GM12878 (cell line): ENCODE measurements around the gene SUGCT. TPM values are rescaled to one million over a fixed set of nuclear protein-coding genes. Genes with fewer than 3 reads are reported as not detected.

Experiments
- ATAC-seq: fragments of 200-7000 bp; cut with Tn5 transposase; 3 replicates; pipeline ENCODE4 v1.9.1; 2020; ENCODE audit warnings: mild to moderate bottlenecking, moderate library complexity
- BruUV-seq: library from RNA; stranded (reverse); fragments of 400-500 nt; replicated peaks from 2 replicates; lab custom pipeline; 2021; lab: Mats Ljungman, UMichigan
- CTCF ChIA-PET: fragments of 300-600 bp; sonication (Branson Sonifier 250); formaldehyde crosslinking; extraction: SDS; loops from one replicate; lab custom pipeline; 2021; ENCODE audit warnings: inconsistent platforms; lab: Yijun Ruan, JAX
- POLR2A ChIA-PET: fragments of 350-600 bp; formaldehyde crosslinking; extraction: SDS; loops from one replicate; lab custom pipeline; 2021; ENCODE audit warnings: inconsistent platforms; lab: Charles Lee
- RAD21 ChIA-PET: fragments of 300-600 bp; sonication (Branson Sonifier 250); formaldehyde crosslinking; loops from one replicate; lab custom pipeline; 2023; ENCODE audit warnings: antibody characterized with exemption; ENCODE audit not compliant: unreplicated experiment; lab: Charles Lee
- SMC1A ChIA-PET: fragments of 300-600 bp; sonication (Branson Sonifier 250); formaldehyde crosslinking; loops from one replicate; lab custom pipeline; 2023; ENCODE audit not compliant: unreplicated experiment, uncharacterized antibody; lab: Charles Lee
- DNase-seq: peaks from one replicate; pipeline ENCODE4 v3.0.0-alpha.2; 2011; ENCODE audit warnings: low read depth, low spot score
- FAIRE-seq: peaks from 3 replicates; lab custom pipeline; 2011; peaks lifted over from hg19 to GRCh38; lab: Jason Lieb, UNC
- H2AFZ ChIP-seq: 2 replicates; pipeline ENCODE4 v1.6.0; 2011; ENCODE audit warnings: low read depth, low read length, control low read depth; ENCODE audit not compliant: control insufficient read depth
- H3K27ac ChIP-seq: 2 replicates; pipeline ENCODE4 v1.5.1; 2011; ENCODE audit warnings: control low read depth; ENCODE audit not compliant: control insufficient read depth, insufficient read depth
- H3K27me3 ChIP-seq, 2 experiments: replicated peaks in 1 of 2; 2 replicates each; pipeline versions ENCODE4 v1.6.0 to v1.6.1; 2011; ENCODE audit warnings: low read length in 1 of 2; ENCODE audit not compliant: control insufficient read depth in 2 of 2, insufficient read depth in 2 of 2
- H3K36me3 ChIP-seq, 2 experiments: 2 replicates each; pipeline ENCODE4 v1.5.1; 2011; ENCODE audit warnings: low read length in 1 of 2; ENCODE audit not compliant: control insufficient read depth in 2 of 2, insufficient read depth in 2 of 2
- H3K4me1 ChIP-seq: 2 replicates; pipeline ENCODE4 v1.6.1; 2011; ENCODE audit warnings: mild to moderate bottlenecking, low read length, moderate library complexity, mixed read lengths; ENCODE audit not compliant: control insufficient read depth, insufficient read depth
- H3K4me2 ChIP-seq: 2 replicates; pipeline ENCODE4 v1.6.0; 2011; ENCODE audit warnings: control low read depth; ENCODE audit not compliant: control insufficient read depth, insufficient read depth
- H3K4me3 ChIP-seq: fragments of 200-600 bp; sonication (generic); 2 replicates; pipeline ENCODE4 v1.5.1; 2016
- H3K79me2 ChIP-seq: 2 replicates; pipeline ENCODE4 v1.6.0; 2011; ENCODE audit warnings: low read length; ENCODE audit not compliant: control insufficient read depth, insufficient read depth
- H3K9ac ChIP-seq: 2 replicates; pipeline ENCODE4 v1.8.0; 2011; ENCODE audit warnings: low read length, control low read depth, mixed read lengths; ENCODE audit not compliant: control insufficient read depth, insufficient read depth
- H3K9me3 ChIP-seq: replicated peaks from 3 replicates; pipeline ENCODE4 v1.5.1; 2011; ENCODE audit warnings: mild to moderate bottlenecking, low read length; ENCODE audit not compliant: control insufficient read depth, insufficient read depth
- H4K20me1 ChIP-seq: 2 replicates; pipeline ENCODE4 v1.6.0; 2011; ENCODE audit not compliant: control insufficient read depth, insufficient read depth
- CBX3 ChIP-seq: fragments of 200-600 bp; sonication (generic); IDR thresholded peaks from 2 replicates; pipeline ENCODE4 v1.6.1; 2016; ENCODE audit warnings: low read depth, borderline replicate concordance
- FOXM1 ChIP-seq: IDR thresholded peaks from 2 replicates; pipeline ENCODE4 v1.6.1; 2012; ENCODE audit warnings: low read depth, mild to moderate bottlenecking, inconsistent platforms, low read length, moderate library complexity
- HDGF ChIP-seq: fragments of 450-650 bp; IDR thresholded peaks from 2 replicates; pipeline ENCODE4 v1.6.1; 2016; ENCODE audit warnings: antibody characterized with exemption
- IKZF1 ChIP-seq: fragments of 450-650 bp; conservative IDR thresholded peaks from 2 replicates; pipeline ENCODE4 v1.6.1; 2017; ENCODE audit warnings: antibody characterized with exemption, mild to moderate bottlenecking
- MEF2A ChIP-seq: IDR thresholded peaks from 2 replicates; pipeline ENCODE4 v1.6.1; 2011; ENCODE audit warnings: low read depth, mild to moderate bottlenecking, low read length, moderate library complexity; ENCODE audit not compliant: insufficient read depth
- MTA2 ChIP-seq: fragments of 450-650 bp; IDR thresholded peaks from 2 replicates; pipeline ENCODE4 v1.6.1; 2016; ENCODE audit warnings: low read depth, mild to moderate bottlenecking, moderate library complexity
- NR2C1 ChIP-seq: fragments of 450-650 bp; IDR thresholded peaks from 2 replicates; pipeline ENCODE4 v1.6.1; 2017; ENCODE audit warnings: antibody characterized with exemption, mild to moderate bottlenecking, moderate library complexity
- RELA ChIP-seq: fragments of 450-650 bp; IDR thresholded peaks from 2 replicates; pipeline ENCODE4 v1.8.0; 2014; ENCODE audit warnings: borderline replicate concordance; ENCODE audit not compliant: partially characterized antibody
- SP1 ChIP-seq: IDR thresholded peaks from one replicate; pipeline ENCODE4 v1.6.1; 2011; ENCODE audit warnings: low read depth, low read length
- TAF1 ChIP-seq: IDR thresholded peaks from 2 replicates; pipeline ENCODE4 v1.6.1; 2011; ENCODE audit warnings: mild to moderate bottlenecking, low read depth, low read length, borderline replicate concordance
- WRNIP1 ChIP-seq: IDR thresholded peaks from 2 replicates; pipeline ENCODE4 v1.6.1; 2011; ENCODE audit warnings: low read depth, low read length, improper control_type of control experiment, borderline replicate concordance
- ZBED1 ChIP-seq: IDR thresholded peaks from 2 replicates; pipeline ENCODE4 v1.6.1; 2016; ENCODE audit warnings: borderline replicate concordance
- ZNF274 ChIP-seq: IDR thresholded peaks from one replicate; pipeline ENCODE4 v1.8.0; 2011; ENCODE audit not compliant: insufficient read length, insufficient read depth
- ZSCAN29 ChIP-seq: fragments of 450-650 bp; IDR thresholded peaks from 2 replicates; pipeline ENCODE4 v1.6.1; 2017; ENCODE audit warnings: mild to moderate bottlenecking, moderate library complexity
- WGBS: methylation state at CpG from one replicate; pipeline ENCODE4 v1.1.6; 2016; ENCODE audit warnings: low lambda C conversion rate; ENCODE audit not compliant: insufficient replicate concordance, insufficient coverage; ENCODE audit errors: missing lambda C conversion rate; 5-methylcytosine and 5-hydroxymethylcytosine counted together
- in situ Hi-C: fragments of 300-500 bp; cut with MboI; formaldehyde crosslinking; loops from 9 replicates; pipeline ENCODE4 v1.14.3; 2018; ENCODE audit warnings: mixed read lengths
- intact Hi-C: fragments of 100-400 bp; cut with micrococcal nuclease; formaldehyde crosslinking; loops from one replicate; pipeline ENCODE4 v1.14.2; 2022; ENCODE audit not compliant: unreplicated experiment
- polyA plus RNA-seq, 11 experiments: library from polyadenylated mRNA; depleted of rRNA in 4 of 11; unstranded in 6 of 11; stranded (reverse) in 5 of 11; fragments of >200 nt; fragmentation: Nextera tagmentation in 4 of 11; fragmentation: Illumina TruSeq in 1 of 11; extraction: Ambion mirVana in 4 of 11; extraction: Trizol in 1 of 11; gene quantifications; 1 replicate in 1 of 11; 2 replicates in 10 of 11; pipeline versions ENCODE4 v1.2.1 to v1.2.3, GENCODE V29; 2011 to 2016; ENCODE audit warnings: inconsistent platforms in 2 of 11, missing spikeins in 2 of 11, low read depth in 1 of 11
- total RNA-seq, 4 experiments: library from RNA; depleted of rRNA in 3 of 4; stranded (reverse); fragments of >200 nt in 3 of 4; fragmentation: Illumina TruSeq in 1 of 4; extraction: Trizol in 1 of 4; gene quantifications; 2 replicates each; pipeline versions ENCODE4 v1.2.1 to v1.2.3, GENCODE V29; 2013 to 2021
- TF ChIP-seq, protein P1 (sequence below): IDR thresholded peaks from 2 replicates; pipeline ENCODE4 v1.6.1; 2011; ENCODE audit warnings: low read depth, low read length, improper control_type of control experiment, borderline replicate concordance
- TF ChIP-seq, protein P2 (sequence below): fragments of 450-650 bp; IDR thresholded peaks from 2 replicates; pipeline ENCODE4 v1.6.1; 2017; ENCODE audit warnings: low read depth, mild to moderate bottlenecking, moderate library complexity
- TF ChIP-seq, protein P3 (sequence below): fragments of 450-650 bp; IDR thresholded peaks from 2 replicates; pipeline ENCODE4 v1.6.1; 2016; ENCODE audit warnings: mild to moderate bottlenecking

Gene SUGCT
- total and polyA plus RNA-seq, 10 of the 15 experiments (the other 5 are each of a cell fraction or from before 2014, with no cell fraction given), result 0.08 to 1.2 (median 0.67) TPM; not detected in 1

DNA sequence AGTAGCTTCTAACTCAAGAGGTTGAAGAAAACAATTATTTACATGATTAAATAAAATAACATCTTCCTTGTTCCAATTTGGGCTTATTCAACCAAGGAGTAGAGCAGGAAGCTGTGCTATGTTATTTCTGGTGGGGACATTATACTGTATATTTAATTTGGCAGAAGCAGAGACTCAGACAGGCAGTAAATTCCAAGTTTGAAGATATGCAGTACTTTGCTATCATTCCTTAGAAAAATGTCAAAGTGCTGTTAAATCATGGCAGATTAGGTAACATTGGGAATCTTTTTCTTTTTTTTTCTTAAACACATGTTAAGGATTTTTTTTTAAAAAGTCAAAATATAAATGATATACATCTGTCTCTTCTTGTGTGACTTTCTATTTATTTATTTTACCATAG, 190.1 kb downstream of the SUGCT start:
- in situ Hi-C loops, result loop anchor here (10.0 kb wide), 1 partner anchor 1380 kb away; the partner anchor contains the start of gene INHBA

DNA sequence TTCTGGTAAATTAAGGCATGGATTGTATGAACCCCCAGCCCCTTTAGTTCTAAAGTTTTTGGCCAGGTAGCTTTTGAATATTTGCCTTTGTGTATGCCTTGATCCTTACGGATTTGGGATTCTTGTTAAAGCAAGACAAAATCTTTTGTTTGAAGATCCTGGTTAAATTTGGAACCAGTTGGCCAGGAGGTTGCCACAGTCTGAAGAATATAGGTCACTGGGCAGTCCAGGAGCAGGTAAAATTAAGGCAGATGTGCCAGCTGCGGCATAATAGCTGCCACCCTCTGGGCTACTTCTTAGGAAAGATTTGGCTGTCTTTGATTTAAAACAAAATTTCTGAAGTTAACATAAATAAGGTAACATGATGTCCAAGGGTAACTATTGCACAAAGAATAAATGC, 192.3 kb downstream of the SUGCT start:
- H3K9ac ChIP-seq, result no peak overlapping the region
- in situ Hi-C loops, result loop anchor here (10.0 kb wide), 1 partner anchor 1378 kb away; the partner anchor contains the start of gene INHBA
- no peaks in the 10 kb centered on the region for H3K9me3 ChIP-seq
- H3K4me1 ChIP-seq, result no peaks in the 10 kb centered on the region
- no peak for FAIRE-seq
- RAD21 ChIA-PET, result interaction anchor here (1.6 kb wide), 1 partner anchor 1378 kb away, joined by 3 read pairs; no protein-coding TSS in a partner anchor
- no peak overlapping the region for H3K4me2 ChIP-seq
- H2AFZ ChIP-seq, result no peak overlapping the region
- no peak for DNase-seq
- BruUV-seq, result no TSS peak
- intact Hi-C loops, result loop anchor here (10.0 kb wide), 1 partner anchor 92 kb away; no protein-coding TSS in a partner anchor
- no peak overlapping the region for H3K4me3 ChIP-seq
- H3K36me3 ChIP-seq, result no peaks in the 10 kb centered on the region
- H3K27me3 ChIP-seq, result no peaks in the 10 kb centered on the region
- SMC1A ChIA-PET, result no interaction called here
- CTCF ChIA-PET, result no interaction called here
- no peaks in the 10 kb centered on the region for H4K20me1 ChIP-seq
- WGBS, result 43% methylated on average over 2 of the region's 2 CpGs
- no peak for ATAC-seq
- H3K27ac ChIP-seq, result no peak overlapping the region
- no peaks in the 10 kb centered on the region for H3K79me2 ChIP-seq
- POLR2A ChIA-PET, result no interaction called here
- TF ChIP-seq, protein P1, sequence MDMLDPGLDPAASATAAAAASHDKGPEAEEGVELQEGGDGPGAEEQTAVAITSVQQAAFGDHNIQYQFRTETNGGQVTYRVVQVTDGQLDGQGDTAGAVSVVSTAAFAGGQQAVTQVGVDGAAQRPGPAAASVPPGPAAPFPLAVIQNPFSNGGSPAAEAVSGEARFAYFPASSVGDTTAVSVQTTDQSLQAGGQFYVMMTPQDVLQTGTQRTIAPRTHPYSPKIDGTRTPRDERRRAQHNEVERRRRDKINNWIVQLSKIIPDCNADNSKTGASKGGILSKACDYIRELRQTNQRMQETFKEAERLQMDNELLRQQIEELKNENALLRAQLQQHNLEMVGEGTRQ, result no peak
- TF ChIP-seq RELA (no peak), ZBED1 (no peak), ZSCAN29 (no peak), ZNF274 (no peak), TAF1 (no peak), HDGF (no peak), NR2C1 (no peak), WRNIP1 (no peak), FOXM1 (no peak)
- TF ChIP-seq, protein P2, sequence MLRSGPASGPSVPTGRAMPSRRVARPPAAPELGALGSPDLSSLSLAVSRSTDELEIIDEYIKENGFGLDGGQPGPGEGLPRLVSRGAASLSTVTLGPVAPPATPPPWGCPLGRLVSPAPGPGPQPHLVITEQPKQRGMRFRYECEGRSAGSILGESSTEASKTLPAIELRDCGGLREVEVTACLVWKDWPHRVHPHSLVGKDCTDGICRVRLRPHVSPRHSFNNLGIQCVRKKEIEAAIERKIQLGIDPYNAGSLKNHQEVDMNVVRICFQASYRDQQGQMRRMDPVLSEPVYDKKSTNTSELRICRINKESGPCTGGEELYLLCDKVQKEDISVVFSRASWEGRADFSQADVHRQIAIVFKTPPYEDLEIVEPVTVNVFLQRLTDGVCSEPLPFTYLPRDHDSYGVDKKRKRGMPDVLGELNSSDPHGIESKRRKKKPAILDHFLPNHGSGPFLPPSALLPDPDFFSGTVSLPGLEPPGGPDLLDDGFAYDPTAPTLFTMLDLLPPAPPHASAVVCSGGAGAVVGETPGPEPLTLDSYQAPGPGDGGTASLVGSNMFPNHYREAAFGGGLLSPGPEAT, result no peak

More for the DNA sequence above, 190.1 kb downstream of the SUGCT start:
- no peaks in the 10 kb centered on the region for H3K36me3 ChIP-seq
- no peak for ATAC-seq
- H3K79me2 ChIP-seq, result no peaks in the 10 kb centered on the region
- BruUV-seq, result no TSS peak
- H3K27me3 ChIP-seq, result no peaks in the 10 kb centered on the region
- no peak overlapping the region for H3K27ac ChIP-seq
- CTCF ChIA-PET, result interaction anchor here (0.6 kb wide), 1 partner anchor 132 kb away, joined by 3 read pairs; no protein-coding TSS in a partner anchor
- intact Hi-C loops, result loop anchor here (10.0 kb wide), 1 partner anchor 90 kb away; no protein-coding TSS in a partner anchor
- TF ChIP-seq CBX3 (no peak), MEF2A (no peak), SP1 (no peak), IKZF1 (no peak), MTA2 (no peak)
- TF ChIP-seq, protein P3, sequence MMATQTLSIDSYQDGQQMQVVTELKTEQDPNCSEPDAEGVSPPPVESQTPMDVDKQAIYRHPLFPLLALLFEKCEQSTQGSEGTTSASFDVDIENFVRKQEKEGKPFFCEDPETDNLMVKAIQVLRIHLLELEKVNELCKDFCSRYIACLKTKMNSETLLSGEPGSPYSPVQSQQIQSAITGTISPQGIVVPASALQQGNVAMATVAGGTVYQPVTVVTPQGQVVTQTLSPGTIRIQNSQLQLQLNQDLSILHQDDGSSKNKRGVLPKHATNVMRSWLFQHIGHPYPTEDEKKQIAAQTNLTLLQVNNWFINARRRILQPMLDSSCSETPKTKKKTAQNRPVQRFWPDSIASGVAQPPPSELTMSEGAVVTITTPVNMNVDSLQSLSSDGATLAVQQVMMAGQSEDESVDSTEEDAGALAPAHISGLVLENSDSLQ, result no peak
- no peak overlapping the region for H3K9ac ChIP-seq
- H4K20me1 ChIP-seq, result no peaks in the 10 kb centered on the region
- no peak for DNase-seq
- no peak overlapping the region for H2AFZ ChIP-seq
- POLR2A ChIA-PET, result no interaction called here
- H3K9me3 ChIP-seq, result no peaks in the 10 kb centered on the region
- H3K4me2 ChIP-seq, result no peak overlapping the region
- FAIRE-seq, result no peak
- RAD21 ChIA-PET, result no interaction called here
- SMC1A ChIA-PET, result interaction anchor here (0.6 kb wide), 1 partner anchor 1016 kb away, joined by 3 read pairs; no protein-coding TSS in a partner anchor
- H3K4me3 ChIP-seq, result no peak overlapping the region
- H3K4me1 ChIP-seq, result no peaks in the 10 kb centered on the region
